Type B pancreatic cell (in vitro differentiated cells): ENCODE results near the gene NRN1L. TPM values are rescaled to one million over a fixed set of nuclear protein-coding genes. Genes with fewer than 3 reads are reported as not detected.
"Not testable (repeated sequence)": the region's sequence is repeated elsewhere in the genome, so short reads cannot be mapped to it uniquely, and the experiment has no call there.

ENCODE experiments used
- DNase-seq: peaks from one replicate; pipeline ENCODE4 v3.0.0; 2021; ENCODE audit warnings: mixed read lengths; ENCODE audit not compliant: unreplicated experiment; ENCODE audit errors: extremely low spot score
- H3K27ac Mint-ChIP-seq: 2 replicates; pipeline ENCODE4 v1.8.0; 2021; ENCODE audit warnings: mild to moderate bottlenecking, mixed read lengths
- H3K27me3 Mint-ChIP-seq: 2 replicates; pipeline ENCODE4 v1.8.0; 2021; ENCODE audit warnings: mixed read lengths
- H3K36me3 Mint-ChIP-seq: 2 replicates; pipeline ENCODE4 v1.8.0; 2021; ENCODE audit warnings: mixed read lengths
- H3K4me1 Mint-ChIP-seq: one replicate; pipeline ENCODE4 v1.8.0; 2021; ENCODE audit warnings: mixed read lengths; ENCODE audit not compliant: unreplicated experiment
- H3K4me3 Mint-ChIP-seq: 2 replicates; pipeline ENCODE4 v1.8.0; 2021; ENCODE audit warnings: mild to moderate bottlenecking, mixed read lengths
- H3K9me3 Mint-ChIP-seq: 2 replicates; pipeline ENCODE4 v1.8.0; 2021; ENCODE audit warnings: mixed read lengths
- CTCF ChIP-seq: fragments of 200-600 bp; sonication (generic); conservative IDR thresholded peaks from 2 replicates; pipeline ENCODE4 v1.5.0; 2021; ENCODE audit warnings: antibody characterized with exemption, mild to moderate bottlenecking
- long read RNA-seq: library from polyadenylated mRNA; unstranded; transcript quantifications from one replicate; pipeline ENCODE4 v2.0.0, GENCODE V29; 2020
- total RNA-seq: library from RNA; stranded (reverse); gene quantifications from 2 replicates; pipeline ENCODE4 v1.2.1, GENCODE V29; 2021; ENCODE audit warnings: low replicate concordance

Gene NRN1L
- total RNA-seq, result 0.80 and 1.1 TPM in 2 replicates
- long read RNA-seq, result 0 reads

GRCh38 chr16:67884684-67885083 lies at the start of gene NRN1L:
Gene NRN1L, plus strand, starts transcription at chr16:67884885. Its CDS starts 19 bp downstream, at chr16:67884904.
- no peaks in the 10 kb centered on the region for H3K27me3 Mint-ChIP-seq
- H3K27ac Mint-ChIP-seq, result peak within 1 kb of the TSS; percentile 49
- no peak for TF ChIP-seq CTCF
- H3K4me1 Mint-ChIP-seq, result peaks cover 5% of the 10 kb centered on the region
- H3K4me3 Mint-ChIP-seq, result no peak within 1 kb of the TSS
- peak; percentile 88 for DNase-seq
- no peaks in the 10 kb centered on the region for H3K9me3 Mint-ChIP-seq
- H3K36me3 Mint-ChIP-seq, result peaks cover 4% of the 10 kb centered on the region

- not testable (repeated sequence) for H3K27ac Mint-ChIP-seq, H3K36me3 Mint-ChIP-seq, DNase-seq, H3K9me3 Mint-ChIP-seq, H3K4me3 Mint-ChIP-seq, H3K27me3 Mint-ChIP-seq
- H3K4me1 Mint-ChIP-seq, result peaks cover 15% of the 10 kb centered on the region
Observed at GRCh38 chr16:67837190-67837589, 47.5 kb upstream of the NRN1L start.

- DNase-seq, result no peak
- no peak for TF ChIP-seq CTCF
- Mint-ChIP-seq H3K27ac (no peak overlapping the region), H3K4me3 (peak overlapping the region; percentile 13), H3K36me3 (no peaks in the 10 kb centered on the region), H3K9me3 (no peaks in the 10 kb centered on the region), H3K27me3 (no peaks in the 10 kb centered on the region), H3K4me1 (peaks cover 9% of the 10 kb centered on the region)
Observed at GRCh38 chr16:67837811-67838210, 46.9 kb upstream of the NRN1L start.

- H3K27ac Mint-ChIP-seq, result peak overlapping the region; percentile 98
- no peaks in the 10 kb centered on the region for H3K27me3 Mint-ChIP-seq
- no peak for TF ChIP-seq CTCF
- peak overlapping the region; percentile 96 for H3K4me3 Mint-ChIP-seq
- H3K36me3 Mint-ChIP-seq, result no peaks in the 10 kb centered on the region
- DNase-seq, result no peak
- H3K9me3 Mint-ChIP-seq, result no peaks in the 10 kb centered on the region
- H3K4me1 Mint-ChIP-seq, result peaks cover 31% of the 10 kb centered on the region
Observed at GRCh38 chr16:67841198-67841815, 43.4 kb upstream of the NRN1L start.

- Mint-ChIP-seq H3K27ac (peak within 1 kb of the TSS; percentile 98), H3K4me1 (peaks cover 31% of the 10 kb centered on the region), H3K36me3 (no peaks in the 10 kb centered on the region), H3K9me3 (no peaks in the 10 kb centered on the region), H3K4me3 (peak within 1 kb of the TSS; percentile 96), H3K27me3 (no peaks in the 10 kb centered on the region)
- TF ChIP-seq CTCF, result peak; percentile 82
- DNase-seq, result peak; percentile 97
Observed at GRCh38 chr16:67841816-67842508, 42.7 kb upstream of the NRN1L start, which contains the start of gene THAP11. Gene THAP11, plus strand, starts transcription at chr16:67842320. Its CDS starts 235 bp downstream, at chr16:67842555.
